CD4-positive, alpha-beta T cell treated with Interleukin-2 at 100 ng/mL for 4 hours (primary cell): ENCODE results near the gene PEX7.
"Not testable (repeated sequence)": the region's sequence is repeated elsewhere in the genome, so short reads cannot be mapped to it uniquely, and the experiment has no call there.

Experiments used
- DNase-seq: peaks from one replicate; pipeline ENCODE4 v3.0.0-alpha.2; 2020; ENCODE audit warnings: low spot score

Gene PEX7, protein sequence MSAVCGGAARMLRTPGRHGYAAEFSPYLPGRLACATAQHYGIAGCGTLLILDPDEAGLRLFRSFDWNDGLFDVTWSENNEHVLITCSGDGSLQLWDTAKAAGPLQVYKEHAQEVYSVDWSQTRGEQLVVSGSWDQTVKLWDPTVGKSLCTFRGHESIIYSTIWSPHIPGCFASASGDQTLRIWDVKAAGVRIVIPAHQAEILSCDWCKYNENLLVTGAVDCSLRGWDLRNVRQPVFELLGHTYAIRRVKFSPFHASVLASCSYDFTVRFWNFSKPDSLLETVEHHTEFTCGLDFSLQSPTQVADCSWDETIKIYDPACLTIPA

DNA sequence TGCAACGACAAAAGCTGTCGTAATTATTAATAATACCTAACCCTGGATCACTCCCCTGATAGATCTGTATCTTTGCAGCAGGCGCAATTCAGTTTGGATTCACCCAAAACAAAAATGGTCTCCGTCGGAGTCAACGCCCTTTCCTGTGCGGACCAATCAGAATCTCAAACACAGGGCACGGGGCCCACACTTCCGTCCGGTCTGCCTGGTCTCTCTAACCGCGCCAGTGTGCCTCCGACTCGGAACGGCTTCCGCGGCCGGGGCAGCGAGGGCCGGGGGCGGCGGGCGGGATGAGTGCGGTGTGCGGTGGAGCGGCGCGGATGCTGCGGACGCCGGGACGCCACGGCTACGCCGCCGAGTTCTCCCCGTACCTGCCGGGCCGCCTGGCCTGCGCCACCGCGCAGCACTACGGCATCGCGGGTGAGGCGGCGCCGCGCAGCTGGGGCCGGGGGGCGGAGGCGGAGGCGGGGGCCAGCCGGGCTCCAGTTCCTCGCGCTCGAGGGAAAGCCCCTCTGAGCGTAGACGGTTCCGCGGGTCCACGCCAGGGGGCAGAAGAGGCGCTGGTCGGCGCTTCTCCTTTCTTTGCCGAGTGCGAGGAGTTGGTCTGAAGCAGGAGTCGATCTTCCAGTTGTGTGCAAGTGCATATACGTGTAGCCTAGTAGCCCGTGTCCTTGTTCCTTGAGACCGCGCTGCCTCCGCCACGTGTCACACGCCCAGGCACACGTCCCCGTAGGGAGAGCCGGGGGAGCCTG lies at the start of gene PEX7:
PEX7 (plus strand) TSS at position 217 of the 752 bp plus-strand sequence; CDS start at position 291, 74 bp downstream.
- DNase-seq = peak; percentile 93

GRCh38 chr6:136772685-136773472 lies 49.5 kb upstream of the PEX7 start:
- DNase-seq = no peak

GRCh38 chr6:136773473-136773796 lies 49.0 kb upstream of the PEX7 start:
- DNase-seq = no peak

- DNase-seq = no peak
Measured at GRCh38 chr6:136774228-136775041, 48.0 kb upstream of the PEX7 start.

GRCh38 chr6:136775081-136775480 lies 47.3 kb upstream of the PEX7 start:
- no peak for DNase-seq

GRCh38 chr6:136775548-136775947 lies 46.8 kb upstream of the PEX7 start:
- no peak for DNase-seq

DNA sequence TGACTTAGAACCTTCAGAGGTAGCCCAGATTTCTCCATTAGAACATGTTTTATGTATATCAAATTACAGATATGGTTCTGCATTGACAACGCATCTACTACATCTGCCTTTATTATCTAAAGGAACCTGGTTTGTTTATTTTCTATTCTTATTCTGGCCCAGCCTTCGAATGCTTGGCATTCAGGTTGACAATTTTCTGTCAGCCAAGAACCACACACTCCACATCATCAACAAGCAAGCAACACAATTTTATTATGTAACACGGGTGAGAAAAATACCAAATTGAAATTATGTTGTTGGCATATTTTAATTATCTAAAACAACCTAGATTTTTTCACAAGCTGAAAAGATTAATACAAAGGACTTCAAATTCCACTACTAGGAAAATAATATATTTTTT lies 44.7 kb upstream of the PEX7 start:
- no peak for DNase-seq

GRCh38 chr6:136779682-136780081 lies 42.7 kb upstream of the PEX7 start:
- no peak for DNase-seq

- DNase-seq = no peak
Measured at GRCh38 chr6:136780972-136781371, 41.4 kb upstream of the PEX7 start.

DNA sequence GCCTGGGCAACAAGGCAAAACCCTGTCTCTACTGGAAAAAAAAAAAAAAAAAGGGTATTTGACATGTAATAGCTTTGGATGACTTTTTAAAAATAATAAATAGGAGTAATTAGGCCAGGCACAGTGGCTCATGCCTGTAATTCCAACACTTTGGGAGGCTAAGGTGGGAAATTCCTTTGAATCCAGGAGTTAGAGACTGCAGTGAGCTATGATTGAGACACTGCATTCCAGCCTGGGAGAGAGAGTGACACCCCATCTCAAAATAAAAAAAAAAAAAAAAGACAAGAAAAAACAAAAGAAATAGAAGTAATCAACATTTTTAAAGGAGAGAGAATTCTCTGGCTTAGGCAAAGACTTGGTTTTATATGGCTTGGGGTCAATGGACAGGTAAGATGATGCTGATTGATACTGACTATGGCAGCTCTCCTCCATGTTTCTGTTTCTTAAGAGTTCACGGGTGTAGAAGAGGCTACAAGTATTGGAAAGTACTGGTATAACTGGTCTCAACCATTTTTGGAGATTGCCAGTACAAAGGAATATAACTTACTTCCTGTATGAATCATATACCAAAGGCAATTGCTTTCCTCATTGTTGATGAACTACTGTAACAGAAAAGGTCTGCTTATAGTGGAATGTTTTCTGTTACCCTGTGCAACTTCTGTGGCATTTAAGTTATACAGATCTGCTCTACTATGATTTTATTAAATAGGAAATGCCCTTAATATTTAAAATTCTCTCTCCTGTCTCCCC lies 40.2 kb upstream of the PEX7 start:
- DNase-seq = peak; percentile 44

DNA sequence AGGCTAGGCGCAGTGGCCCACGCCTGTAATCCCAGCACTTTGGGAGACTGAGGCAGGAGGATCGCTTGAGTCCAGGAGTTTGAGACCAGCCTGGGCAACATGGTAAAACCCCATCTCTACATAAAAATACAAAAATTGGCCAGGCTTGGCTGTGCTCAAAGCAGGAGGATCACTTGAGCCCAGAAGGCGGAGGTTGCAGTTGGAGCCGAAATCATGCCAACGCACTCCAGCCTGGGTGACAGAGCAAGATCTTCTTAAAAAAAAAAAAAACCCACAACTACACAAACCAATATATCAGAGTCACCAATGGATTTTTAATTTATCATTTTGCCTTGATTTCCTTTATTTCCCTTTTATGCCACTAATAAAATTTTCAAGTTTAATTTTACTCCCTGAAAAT lies 39.4 kb upstream of the PEX7 start:
- DNase-seq = no peak

DNA sequence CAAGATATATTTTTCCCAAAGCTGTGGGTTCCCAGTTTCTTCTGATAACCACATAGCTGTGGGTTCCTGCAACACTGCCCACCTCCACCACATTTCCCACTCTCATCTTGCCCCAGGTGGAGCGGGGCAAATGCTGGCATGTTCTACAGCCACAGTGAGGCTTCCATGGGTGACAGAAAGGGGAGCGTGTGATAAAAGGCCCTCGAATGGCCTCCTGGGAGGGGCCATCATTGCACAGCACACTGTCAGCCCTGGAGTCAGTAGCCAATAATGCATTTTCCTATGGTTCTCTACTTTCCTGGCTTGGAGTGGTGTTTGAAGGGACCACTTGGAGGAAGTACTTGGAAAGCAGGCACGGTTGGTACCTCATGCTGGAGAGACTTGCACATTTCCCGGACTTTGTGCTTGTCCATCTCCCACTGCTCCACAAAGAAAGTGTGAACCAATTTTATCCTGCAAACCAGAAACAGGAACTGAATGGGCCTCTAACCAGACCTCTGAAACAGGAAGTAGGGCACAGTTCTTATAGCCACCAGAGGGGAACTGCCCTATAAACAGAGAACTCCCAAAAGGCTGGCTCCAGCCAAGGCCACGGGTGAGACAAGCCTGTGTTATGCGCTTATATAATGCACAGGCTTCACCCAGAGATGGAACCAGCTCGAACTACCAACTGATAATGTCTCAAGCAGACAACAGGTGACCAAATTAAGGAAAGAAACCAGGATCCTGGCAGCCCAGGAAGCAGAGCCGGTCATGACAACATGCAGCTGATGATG lies 38.7 kb upstream of the PEX7 start:
- DNase-seq = no peak

DNA sequence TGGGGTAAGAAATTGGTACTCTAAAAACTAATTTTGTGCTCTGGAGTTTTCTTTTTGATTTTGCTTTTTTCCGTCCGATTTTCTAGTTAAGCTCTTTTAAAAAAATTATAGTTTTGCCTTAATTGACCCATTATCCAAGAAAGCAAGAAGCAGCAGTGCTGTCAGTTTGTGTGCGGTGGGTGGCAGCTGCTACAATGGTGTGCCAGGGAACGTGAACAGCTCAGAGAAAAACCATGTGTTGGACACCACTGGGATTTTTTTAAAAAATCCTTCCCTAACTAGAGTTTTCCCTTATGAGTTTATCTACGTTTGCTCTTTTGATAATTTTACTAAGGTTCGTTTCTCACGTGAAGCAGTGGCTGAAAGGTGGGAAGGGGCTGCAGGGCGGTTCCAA lies 38.1 kb upstream of the PEX7 start:
- DNase-seq = no peak

- peak; percentile 52 for DNase-seq
Measured at GRCh38 chr6:136784910-136785746, 37.3 kb upstream of the PEX7 start.

DNA sequence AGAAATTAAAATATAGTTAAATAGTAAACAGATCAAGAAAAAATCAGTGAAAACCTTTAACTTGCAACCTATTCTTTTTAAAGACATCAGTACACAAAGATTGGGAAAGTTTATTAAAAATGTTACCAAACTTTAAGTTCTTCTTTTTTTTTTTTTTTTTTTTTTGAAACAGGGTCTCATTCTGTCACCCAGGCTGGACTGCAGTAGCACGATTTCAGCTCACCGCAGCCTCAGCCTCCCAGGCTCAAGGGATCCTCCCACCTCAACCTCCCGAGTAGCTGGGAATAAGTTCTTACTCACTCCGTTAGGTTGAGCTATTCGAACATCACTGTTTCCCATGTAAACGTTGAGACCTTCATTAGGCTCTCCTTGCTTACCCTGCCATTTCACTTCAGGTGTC lies 35.7 kb upstream of the PEX7 start:
- DNase-seq = no peak

GRCh38 chr6:136787726-136788068 lies 34.7 kb upstream of the PEX7 start:
- no peak for DNase-seq

DNA sequence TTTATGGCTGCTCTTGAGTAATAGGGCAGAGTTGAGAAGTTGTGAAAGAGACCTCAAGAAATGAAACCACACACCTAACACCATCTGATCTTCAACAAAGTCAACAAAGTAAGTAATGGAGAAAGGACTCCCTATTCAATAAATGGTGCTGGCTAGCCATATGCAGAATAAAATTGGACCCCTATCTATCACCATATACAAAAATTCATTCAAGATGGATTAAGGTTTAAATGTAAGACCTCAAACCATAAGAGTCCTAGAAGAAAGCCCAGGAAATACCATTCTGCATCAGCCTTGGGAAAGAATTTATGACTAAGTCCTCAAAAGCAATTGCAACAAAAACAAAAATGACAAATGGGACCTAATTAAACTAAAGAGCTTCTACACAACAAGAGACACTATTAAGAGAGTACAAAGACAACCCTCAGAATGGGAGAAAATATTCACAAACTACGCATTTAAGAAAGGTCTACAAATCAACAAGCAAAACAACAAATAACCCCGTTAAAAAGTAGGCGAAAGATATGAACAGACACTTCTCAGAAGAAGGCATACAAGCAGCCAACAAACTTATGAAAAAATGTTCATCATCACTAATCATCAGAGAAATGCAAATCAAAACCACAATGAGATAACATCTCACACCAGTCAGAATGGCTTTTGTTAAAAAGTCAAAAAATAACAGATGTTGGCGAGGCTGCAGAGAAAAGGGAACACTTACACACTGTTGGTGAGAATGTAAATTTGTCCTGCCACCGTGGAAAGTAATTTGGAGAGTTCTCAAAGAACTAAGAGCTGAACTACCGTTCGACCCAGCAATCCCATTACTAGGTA lies 34.1 kb upstream of the PEX7 start:
- peak; percentile 80 for DNase-seq

- DNase-seq = not testable (repeated sequence)
Measured at GRCh38 chr6:136789440-136789839, 33.0 kb upstream of the PEX7 start.
